NCI-H1694 (cell line): Measurements from ENCODE around the gene CBX2.

Experiments
- DNase-seq: peaks from one replicate; lab custom pipeline; 2025; lab: John Stamatoyannopoulos, UW

The CBX2 gene

DNA sequence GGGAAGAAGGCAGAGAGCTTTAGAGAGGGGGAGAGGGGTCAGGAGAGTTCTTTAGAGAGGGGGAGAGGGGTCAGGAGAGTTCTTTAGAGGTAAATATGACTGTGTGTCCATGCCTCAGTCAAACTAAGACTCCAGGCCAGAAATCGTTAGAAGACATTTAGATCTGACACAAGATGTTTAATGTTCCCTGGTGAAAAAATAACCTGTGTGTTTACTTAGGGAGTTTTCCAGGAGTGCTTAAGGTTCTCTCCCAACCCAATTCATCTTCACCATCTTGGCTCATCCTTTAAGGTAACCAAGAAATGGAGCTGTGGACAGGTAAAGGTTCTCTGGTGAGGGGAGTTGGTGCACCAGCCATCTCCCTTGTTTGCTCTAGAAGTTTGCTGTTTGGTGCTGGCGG, 51.5 kb downstream of the CBX2 start:
- DNase-seq: no peak

DNA sequence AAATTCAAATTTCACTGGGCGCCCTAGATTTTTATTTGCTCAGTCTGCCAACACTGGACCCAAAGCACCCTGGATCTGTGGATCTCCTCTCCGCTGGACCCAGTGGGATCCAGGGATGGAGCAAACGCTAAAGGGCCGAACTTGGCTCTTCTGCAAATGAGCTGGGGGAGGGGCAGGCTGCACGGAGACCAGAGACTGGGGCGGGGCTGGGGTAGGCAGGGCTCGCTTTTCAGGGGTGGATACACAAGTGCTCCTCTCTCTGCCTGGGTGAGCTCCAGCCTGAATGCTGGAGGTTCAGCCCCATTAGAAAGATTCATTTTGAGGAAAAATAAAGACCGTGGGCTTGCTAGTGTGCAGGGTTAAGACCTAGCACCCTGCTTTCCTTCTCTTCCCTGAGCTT, 52.4 kb downstream of the CBX2 start:
- DNase-seq: no peak

DNA sequence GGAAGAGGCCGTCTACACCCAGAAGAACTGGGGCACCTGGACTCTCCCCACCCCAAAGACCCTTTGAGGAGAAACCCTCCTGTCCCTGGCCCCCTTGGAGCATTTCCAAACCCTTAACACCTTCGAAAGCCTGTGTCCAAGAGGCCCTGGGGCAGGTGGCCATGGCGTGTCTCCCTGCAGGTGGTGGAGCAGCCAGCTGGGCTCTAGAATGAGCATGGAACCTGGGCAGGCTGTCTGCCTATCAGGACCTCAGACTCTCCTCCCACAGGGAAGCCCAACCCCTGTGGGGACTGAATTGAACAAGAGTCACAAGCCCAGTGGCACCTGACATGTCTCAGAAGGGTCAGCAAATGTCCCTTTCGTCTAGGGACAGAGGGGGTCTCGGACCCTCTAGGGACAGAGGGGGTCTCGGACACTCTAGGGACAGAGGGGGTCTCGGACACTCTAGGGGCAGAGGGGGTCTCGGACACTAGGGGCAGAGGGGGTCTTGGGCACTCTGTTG, 52.9 kb downstream of the CBX2 start:
- DNase-seq: no peak

DNA sequence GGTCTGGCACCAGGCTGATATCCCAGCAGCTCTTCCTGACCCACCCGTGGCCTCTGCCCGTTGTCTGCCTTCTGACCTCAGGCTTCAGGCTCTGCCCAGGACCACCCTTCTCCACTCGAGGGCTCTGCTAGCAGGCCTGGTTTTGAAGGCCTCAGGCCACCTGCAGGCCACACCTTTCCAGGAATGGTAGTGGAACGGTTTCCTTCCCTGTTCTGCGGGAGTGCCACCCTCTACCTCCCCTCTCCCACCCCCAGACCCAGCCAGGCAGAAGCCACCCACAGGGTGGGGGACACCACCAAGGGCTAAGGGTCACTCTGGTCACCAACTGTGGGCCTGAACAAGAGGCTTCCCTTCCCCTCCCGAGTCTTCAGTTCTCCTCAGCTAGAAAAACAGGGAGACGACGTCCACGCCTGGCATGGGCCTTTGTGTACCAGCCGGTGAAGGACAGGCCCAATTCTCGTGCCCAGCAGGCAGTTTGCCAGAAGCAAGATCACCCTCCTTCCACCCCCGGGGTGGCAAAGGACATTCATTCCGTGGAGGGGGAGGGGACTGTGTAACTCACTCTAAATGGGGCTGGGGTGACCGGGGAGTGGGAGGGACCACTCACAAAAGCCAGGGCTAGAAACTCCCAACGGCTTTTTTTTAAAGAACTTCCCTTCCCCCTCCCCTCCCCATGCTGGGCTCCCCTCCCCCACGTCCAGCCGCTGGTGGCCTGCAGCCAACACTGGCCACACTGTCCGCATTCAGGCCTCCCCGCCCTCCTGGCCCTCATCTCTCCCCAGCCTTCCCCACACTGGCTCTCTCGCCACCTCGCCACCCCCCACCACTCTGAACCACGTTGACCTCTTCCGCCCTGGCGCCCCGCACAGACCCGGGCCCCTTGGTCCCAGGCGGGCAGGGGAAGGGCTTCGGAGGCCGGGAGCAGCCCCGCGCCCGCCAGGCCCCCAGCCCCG, 53.6 kb downstream of the CBX2 start:
- no peak for DNase-seq

DNA sequence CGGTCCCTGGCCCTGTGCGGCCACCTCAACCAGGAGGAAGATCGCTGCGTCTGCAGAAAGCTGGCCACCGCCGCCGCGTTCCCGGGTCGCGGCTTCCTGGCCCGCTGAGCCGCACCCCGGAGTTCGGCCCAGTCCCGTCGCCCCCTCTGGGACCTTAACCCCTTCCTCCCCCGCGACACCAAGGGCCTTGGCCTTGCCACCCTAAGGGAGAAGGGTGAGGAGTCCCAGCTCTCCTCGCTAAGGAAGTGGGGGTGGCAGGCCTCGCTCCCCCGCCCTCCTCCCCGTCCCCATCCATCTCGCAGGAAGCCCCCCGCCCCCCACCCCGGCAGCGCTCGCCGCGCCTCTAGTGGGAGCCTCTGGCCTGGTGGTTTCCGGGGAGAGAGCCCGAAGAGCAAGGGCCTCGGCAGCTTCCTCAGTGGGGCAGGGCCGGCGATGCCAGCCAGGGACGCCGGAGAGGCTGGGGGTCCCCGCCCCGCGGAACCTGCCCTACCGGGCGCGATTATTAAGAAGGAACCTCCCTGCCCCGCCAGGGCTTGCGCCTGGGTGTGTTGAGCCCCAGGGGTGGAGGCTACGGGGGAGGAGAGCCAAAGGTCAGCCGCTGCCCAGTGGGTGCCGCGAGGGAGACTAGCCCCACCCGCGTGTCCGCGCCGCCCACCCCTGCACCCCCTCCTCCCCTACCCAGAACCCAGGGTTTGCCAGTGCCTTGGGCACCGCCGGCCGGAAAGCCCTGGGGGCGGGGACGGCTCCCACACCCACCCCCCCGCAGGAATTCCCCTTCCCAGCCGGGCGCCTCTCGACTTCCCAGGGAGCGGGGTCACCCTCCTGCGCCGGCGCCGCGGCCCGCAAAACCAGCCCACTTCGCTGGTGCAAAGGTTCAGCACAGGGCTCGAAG, 54.5 kb downstream of the CBX2 start:
- no peak for DNase-seq

DNA sequence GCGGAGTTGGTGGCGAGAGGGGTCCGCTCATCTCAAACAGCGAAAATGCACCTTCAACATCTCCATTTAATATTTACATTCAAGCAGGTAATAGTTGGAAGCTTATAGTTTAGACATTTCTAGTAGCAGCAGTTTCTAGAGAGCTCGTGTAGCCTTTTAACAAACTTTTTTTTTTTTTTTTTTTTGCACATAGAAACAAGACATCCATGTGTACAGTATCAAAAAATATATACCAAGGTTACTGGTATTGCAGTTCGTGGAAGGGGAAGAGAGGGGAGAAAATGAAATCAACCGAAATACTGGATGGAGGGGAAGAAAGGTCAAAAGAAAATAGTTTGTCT, 55.1 kb downstream of the CBX2 start:
- DNase-seq: no peak

DNA sequence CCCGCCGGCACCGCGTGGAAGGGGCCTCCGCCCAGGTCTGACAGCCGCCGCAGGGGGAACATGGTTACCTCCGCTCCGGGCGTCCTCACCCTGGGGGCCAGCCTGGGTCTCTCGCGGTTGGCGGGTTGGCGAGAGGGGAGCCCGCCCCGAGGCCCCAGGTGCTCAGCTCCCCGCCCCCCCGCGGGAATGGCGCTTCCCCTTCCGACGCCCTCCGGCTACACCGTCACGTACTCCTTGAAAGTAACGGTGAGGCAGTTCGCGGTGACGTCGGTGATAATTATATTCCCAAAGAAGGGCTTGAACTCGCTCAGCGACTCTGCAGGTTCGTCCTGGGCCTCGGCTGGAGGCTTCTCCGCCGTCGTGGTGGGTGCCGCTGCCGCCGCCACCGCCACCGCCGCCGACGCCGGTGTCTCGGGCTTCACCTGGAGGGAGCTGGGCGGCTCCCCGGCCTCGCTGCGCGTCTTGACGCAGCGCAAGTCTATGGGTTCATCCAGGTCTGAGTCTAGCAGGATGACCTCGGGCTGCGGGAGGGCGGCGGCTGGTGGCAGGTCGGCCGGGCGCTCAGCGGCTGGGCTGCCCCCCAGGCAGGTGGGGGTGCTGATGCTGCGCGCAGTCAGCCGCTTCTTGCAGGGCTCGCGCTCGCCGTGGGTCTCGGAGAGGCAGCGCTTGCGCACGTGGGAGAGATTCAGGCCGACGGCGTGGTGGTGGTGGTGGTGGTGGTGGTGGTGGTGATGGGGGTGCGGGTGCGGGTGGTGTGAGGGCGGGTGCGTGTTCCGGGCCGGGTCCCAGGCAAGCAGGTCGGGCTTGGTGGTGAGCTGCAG, 56.0 kb downstream of the CBX2 start:
- no peak for DNase-seq

DNA sequence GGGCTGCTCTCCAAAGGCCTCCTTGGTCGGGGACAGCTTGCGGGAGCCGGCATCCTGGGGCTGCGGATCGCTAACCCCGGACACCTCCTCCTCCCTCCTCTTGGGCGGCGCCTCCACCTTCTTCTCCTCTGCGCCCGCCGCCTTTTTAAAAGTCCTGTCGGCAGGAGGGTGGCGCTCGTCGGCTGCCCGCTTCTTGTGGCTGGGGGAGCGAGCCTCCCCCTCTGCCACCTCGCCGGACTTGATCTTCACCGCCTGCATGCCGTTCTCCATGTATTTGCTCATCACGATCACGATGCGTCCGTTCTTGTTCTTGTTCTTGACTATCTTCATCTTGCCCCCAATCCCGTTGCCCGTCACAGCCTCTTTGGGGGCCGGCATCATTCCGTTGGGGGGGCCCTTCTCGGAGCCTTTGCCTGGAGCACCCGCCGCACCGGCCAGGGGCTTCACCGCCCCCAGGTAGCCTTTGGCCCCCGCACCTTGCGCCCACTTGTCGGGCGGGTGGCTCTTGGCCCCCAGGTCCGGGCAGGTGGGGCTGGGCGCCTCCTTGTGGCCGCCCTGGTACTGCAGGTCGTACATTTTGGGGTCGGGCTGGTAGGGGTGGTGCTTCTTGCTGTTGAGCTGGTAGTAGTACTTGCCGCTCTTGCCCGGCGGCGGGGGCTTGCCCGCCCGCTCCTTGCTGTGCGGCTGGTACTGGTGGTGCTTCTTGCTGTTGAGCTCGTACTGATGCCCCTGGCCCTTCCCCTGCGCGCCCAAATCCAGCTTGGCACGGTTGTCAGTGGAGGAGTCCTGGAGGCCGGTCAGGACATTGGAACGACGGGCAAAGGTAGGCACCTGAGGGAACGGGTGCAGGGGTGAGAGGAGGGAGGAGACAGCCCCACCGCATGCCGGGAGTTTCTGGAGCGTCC, 56.9 kb downstream of the CBX2 start:
- peak; percentile 29 for DNase-seq

DNA sequence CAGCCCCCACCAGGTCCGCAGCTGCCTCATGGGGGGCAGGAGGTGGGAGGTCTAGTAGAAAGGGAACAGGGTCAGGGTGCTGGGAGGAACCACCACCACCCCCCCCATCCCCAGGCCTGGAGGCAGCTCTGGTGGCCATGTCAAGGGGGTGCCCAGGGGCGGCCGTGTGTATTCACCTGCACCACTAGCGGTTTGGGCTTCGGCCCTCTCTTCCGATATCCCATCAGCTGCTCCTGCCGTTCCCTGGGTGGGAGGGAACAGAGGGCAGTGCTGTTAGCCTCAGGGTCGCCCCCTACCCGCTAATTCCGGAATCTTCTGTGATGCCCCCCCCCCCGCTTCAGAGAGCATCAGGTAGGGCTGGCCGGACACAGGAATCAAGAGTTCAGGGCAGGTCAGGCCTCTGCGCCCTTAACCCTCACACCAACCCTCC, 57.5 kb downstream of the CBX2 start:
- no peak for DNase-seq

DNA sequence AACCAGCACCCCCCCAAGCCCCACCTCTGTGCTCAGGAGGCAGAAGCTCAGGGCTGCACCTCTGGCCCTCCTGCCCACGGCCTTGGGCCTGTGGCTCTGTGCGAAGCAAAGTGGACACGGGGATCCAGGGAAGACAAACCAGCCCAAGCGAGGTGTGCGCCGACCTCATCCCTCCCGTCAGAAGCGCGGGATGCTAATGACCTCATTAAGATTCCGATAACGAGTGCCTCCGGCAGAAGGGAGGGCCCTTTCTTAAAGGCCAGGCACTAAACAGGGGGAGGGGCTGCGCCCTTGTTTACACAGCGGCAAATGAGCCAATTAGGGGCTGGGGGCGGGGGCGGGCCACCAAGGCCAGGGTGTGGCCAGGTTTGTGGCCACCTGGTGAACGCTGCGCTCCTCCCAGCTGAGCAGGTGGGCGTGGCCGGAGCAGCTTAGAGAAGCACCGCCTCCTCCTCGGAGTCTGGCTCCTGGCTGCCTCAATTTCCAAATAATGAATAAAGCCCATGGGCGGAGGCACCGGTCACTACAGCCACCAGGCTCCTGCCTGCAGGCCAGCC, 58.1 kb downstream of the CBX2 start:
- no peak for DNase-seq

DNA sequence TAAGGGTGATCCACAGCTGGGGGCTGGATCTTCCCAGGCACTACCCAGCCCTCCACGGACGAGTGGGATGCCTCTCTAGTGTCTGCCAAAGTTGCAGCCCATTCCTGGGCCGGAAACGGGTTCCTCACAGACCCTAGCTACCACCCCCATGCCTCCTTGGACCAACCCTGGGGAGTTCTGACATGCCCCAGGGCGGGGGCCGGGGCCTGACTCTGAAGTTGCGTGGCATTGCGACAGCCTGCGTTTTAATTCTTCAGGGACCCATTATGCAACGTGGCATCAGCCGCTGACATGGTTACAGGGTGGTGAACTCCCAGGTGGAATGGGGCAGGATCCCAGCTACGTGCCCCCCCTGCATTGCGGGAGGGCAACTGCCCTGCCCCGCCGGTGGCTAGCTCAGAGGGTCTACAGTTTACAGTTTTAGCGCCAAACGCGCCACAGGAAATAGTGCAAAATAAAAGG, 58.6 kb downstream of the CBX2 start:
- no peak for DNase-seq

DNA sequence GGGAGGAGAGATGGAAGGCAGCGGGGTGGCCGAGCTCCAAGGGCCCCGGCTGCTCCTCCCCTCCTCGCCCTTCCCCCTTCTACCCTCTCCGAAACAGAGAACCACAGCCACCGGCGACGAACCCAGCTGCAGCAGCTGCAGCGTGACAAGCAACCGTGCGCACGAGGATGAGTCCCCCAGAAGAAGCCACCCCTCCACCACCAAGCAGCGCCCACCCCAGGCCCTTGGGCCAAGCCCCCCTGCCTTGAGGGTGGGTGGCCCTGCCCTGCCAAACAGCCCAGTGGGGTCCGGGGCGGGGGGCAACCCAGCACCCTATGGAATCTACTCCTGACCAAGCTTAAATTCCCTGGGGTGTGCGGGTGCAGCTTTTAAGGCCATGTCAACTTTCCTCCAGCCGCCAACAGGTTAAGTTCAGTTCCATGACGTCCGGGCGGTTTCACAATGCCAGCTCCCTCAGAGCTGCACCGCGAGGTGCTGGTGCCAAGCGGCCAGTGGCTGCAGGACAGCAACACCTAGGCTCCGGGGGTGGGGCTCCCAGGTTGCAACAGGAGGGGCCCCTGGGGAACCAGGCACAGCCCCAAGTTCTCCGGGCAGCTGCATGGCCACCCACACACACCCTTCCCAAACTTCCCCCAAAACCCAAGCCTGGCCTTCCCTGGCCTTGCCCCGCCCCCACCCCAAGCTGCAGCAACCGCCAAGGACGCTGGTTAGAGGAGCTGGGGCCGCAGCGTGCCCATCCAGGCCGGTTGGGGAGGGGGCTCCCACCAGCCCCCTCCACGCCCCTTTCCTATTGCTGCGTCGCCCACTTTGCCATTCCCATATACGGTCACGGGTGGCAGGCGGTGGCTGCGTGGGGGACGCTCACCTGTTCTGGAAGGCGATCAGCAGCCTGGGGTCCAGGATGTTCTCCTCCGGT, 59.3 kb downstream of the CBX2 start:
- DNase-seq: peak; percentile 28
